Epithelial cell of proximal tubule (primary cell): ENCODE measurements around the gene HSD3B2. TPM values are rescaled to one million over a fixed set of nuclear protein-coding genes. Genes with fewer than 3 reads are reported as not detected.

Experiments used
- DNase-seq: peaks from one replicate; pipeline ENCODE4 v3.0.0-alpha.2; 2011; ENCODE audit warnings: low read depth
- H3K4me3 ChIP-seq: 2 replicates; pipeline ENCODE4 v1.5.1; 2011; ENCODE audit warnings: low read depth, mild to moderate bottlenecking, low read length
- total RNA-seq: library from RNA; depleted of rRNA; stranded (reverse); fragments of >200 nt; gene quantifications from 2 replicates; pipeline ENCODE4 v1.2.3, GENCODE V29; 2015
- TF ChIP-seq, protein P1 (sequence below): conservative IDR thresholded peaks from 2 replicates; pipeline ENCODE4 v1.5.1; 2012; ENCODE audit warnings: low read depth, mild to moderate bottlenecking, low read length

The HSD3B2 gene
- total RNA-seq, 1 donor from 2014 or later = not detected

DNA sequence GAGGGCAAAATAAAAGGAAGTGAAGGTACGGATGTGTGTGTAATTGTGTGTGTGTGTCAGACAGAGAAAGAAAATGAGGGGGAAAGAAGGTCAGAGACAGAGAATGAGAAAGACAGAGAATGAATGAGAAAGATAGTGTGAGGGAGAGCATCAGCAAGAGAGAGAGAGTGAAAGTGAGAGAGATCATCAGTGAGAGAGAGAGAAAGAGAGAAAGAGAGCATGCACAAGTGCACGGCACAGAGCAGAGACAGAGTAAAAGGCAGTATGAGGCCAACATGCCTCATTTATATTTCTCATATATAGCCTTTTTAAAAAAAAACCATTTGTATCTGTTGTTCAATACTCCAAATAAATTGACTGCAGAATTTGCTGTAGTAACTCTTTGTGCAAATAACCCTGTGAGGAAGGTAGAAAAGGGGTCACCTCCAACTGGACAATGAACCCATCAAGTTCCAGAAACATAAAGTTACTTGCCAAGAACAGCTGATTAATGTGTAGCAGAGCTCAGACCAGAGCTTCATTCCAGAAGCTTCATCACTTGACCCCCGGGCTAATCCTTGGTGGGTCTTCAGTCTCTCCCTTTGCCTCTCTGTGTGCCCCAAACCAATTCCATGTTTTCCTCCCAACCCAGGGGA lies 1.2 kb downstream of the HSD3B2 start:
- H3K4me3 ChIP-seq = no peak overlapping the region
- DNase-seq = no peak
- TF ChIP-seq, protein P1, sequence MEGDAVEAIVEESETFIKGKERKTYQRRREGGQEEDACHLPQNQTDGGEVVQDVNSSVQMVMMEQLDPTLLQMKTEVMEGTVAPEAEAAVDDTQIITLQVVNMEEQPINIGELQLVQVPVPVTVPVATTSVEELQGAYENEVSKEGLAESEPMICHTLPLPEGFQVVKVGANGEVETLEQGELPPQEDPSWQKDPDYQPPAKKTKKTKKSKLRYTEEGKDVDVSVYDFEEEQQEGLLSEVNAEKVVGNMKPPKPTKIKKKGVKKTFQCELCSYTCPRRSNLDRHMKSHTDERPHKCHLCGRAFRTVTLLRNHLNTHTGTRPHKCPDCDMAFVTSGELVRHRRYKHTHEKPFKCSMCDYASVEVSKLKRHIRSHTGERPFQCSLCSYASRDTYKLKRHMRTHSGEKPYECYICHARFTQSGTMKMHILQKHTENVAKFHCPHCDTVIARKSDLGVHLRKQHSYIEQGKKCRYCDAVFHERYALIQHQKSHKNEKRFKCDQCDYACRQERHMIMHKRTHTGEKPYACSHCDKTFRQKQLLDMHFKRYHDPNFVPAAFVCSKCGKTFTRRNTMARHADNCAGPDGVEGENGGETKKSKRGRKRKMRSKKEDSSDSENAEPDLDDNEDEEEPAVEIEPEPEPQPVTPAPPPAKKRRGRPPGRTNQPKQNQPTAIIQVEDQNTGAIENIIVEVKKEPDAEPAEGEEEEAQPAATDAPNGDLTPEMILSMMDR = no peak

DNA sequence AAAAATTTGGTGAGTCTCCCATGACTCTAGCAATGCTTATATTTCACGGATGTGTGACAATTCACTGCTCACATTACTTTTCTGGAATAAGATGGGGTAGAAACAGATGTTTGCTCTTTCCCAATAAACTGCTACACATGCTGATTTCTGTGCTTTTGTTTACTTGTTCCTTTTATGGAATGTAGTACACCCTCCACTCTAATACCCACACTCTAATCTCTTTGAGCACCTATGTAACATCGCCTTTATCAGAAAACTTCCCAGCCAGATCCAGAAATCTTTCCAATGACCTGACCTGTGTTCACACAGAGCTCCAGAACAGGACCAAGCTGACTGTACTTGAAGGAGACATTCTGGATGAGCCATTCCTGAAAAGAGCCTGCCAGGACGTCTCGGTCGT lies 4.2 kb downstream of the HSD3B2 start:
- no peak for DNase-seq

DNA sequence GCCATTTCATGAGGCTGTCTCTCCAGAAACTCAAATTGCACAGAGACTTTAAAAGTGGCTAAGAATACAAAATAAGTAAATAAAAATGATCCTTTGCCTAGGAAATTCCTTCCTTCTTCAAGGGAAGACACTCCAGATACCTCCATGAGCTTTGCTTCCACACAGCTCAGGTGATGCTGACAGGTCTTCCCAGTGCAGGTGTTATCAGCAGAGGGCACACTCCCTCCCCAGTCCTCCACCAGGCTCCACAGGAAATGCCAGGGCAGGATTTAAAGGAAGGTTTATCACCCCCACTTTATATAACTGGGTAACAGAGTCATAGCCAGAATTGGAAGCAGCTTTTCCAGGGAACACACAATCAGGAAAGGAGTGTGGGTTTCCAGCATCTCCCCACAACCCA lies 5.7 kb downstream of the HSD3B2 start:
- no peak overlapping the region for H3K4me3 ChIP-seq
- no peak for DNase-seq
- TF ChIP-seq, protein P1 = no peak

More for the DNA sequence above, 4.2 kb downstream of the HSD3B2 start:
- H3K4me3 ChIP-seq = no peak overlapping the region
- TF ChIP-seq, protein P1 = no peak

DNA sequence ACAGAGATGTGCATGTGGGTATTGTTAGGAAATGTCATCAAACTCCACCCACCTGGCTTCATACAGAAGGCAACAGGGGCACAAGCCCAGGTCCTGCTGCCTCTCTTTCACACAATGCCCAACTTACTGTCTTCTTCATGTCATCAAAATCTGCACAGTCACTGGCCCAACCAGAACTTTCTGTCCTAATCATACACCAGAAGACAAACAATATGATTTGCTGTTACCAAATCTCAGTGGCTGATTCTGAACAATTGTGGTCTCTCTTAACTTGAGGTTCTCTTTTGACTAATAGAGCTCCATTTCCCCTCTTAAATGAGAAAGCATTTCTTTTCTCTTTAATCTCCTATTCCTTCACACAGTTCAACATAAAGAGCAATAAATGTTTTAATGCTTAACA lies 7.7 kb downstream of the HSD3B2 start:
- DNase-seq = no peak
- TF ChIP-seq, protein P1 = no peak
- H3K4me3 ChIP-seq = no peak overlapping the region

DNA sequence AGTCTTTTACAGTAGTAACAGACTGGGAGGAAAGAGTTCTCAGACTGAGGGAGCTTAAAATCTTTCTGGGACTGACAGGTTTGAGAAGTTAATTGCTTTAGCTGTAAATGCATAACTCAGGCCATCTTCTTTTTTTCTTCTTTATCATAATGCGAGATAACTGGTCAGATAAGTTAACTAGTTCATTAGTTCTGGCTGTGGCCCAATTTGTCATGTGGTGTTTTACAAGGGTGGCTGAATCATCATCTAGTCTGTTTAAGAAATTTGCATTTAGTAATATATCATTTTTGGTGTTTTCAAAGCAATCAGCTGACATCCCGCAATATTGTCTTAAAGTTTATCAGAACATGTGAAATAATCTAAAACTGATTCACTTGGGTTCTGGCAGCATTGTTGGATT lies 14.0 kb downstream of the HSD3B2 start:
- TF ChIP-seq, protein P1 = no peak
- DNase-seq = no peak
- no peak overlapping the region for H3K4me3 ChIP-seq

DNA sequence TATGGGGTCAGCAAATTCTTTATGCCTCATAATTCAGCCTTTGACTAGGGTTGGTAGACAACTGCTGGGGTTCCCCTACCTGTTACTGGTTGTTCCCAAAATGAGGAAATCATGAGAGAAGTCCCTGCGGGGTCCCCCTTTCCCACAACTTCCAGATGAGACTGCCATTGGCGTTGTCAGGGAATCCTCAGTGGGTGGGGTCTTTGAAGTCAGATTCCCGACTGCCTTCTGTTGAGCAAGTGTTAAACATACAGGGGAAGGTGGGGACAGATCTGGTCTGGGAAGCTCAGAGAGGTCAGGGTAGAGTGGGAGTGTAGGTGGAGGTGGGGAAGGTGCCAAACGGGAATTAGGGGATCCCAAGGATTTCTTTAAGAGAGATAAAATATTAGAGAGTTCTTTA lies 14.7 kb downstream of the HSD3B2 start:
- no peak for DNase-seq

More for the DNA sequence above, 14.7 kb downstream of the HSD3B2 start:
- H3K4me3 ChIP-seq = no peak overlapping the region
- TF ChIP-seq, protein P1 = no peak
